GM23248 (cell line): ENCODE measurements around the gene LPCAT4.

ENCODE experiments used
- EZH2 ChIP-seq: fragments of 200-600 bp; sonication (generic); IDR thresholded peaks from 2 replicates; pipeline ENCODE4 v1.6.1; 2018; ENCODE audit warnings: antibody characterized with exemption, mild to moderate bottlenecking; ENCODE audit not compliant: insufficient read depth, poor library complexity, severe bottlenecking
- EZH2phosphoT487 ChIP-seq: fragments of 200-600 bp; sonication (generic); IDR thresholded peaks from 2 replicates; pipeline ENCODE4 v1.6.1; 2018; ENCODE audit warnings: antibody characterized with exemption, moderate library complexity, mild to moderate bottlenecking, low read depth; ENCODE audit not compliant: insufficient read depth

DNA sequence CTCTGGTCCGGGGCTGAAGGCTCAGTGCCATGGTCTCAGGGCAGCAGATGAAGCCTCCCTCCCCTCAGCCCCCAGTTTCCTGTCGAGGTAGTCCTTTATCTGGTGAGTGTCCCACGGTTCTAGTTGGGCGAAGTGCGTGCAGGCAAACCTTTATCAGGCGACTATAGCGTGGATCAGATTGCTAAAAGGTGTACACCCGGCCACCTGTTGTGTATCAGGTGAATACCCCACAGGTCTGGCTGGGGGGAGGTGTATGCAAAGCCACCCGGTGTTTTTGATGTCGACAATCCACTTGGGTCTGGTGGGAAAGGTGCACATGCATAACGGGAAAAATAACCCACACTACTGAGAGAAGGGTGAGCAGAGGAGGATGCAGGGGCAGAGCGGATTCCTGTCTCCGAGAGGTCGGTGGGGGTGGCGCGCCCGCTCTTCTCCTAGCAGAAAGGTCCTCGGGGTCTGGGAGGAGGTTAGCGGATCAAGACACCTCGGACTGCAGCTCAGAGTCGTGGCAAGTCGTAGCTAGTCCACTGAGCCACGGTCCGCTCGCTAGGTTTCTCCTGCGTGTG lies 29.9 kb downstream of the LPCAT4 start:
- TF ChIP-seq EZH2phosphoT487 (no peak), EZH2 (no peak)
